WERI-Rb-1 (cell line): ENCODE results near the gene NUDT11.
"Not testable (repeated sequence)": the region's sequence is repeated elsewhere in the genome, so short reads cannot be mapped to it uniquely, and the experiment has no call there.

Experiments
- DNase-seq: peaks from one replicate; pipeline ENCODE4 v3.0.0-alpha.2; 2020
- H3K27ac ChIP-seq: fragments of 250-450 bp; sonication (Bioruptor Pico); 2 replicates; pipeline ENCODE4 v1.5.1; 2020; ENCODE audit warnings: mild to moderate bottlenecking, moderate library complexity
- H3K27me3 ChIP-seq: fragments of 250-450 bp; sonication (Bioruptor Pico); 2 replicates; pipeline ENCODE4 v1.5.1; 2021; ENCODE audit warnings: mild to moderate bottlenecking, low read depth, moderate library complexity; ENCODE audit not compliant: insufficient read depth, severe bottlenecking
- H3K36me3 ChIP-seq: fragments of 250-450 bp; sonication (Bioruptor Pico); 2 replicates; pipeline ENCODE4 v1.5.1; 2020; ENCODE audit warnings: mild to moderate bottlenecking, moderate library complexity
- H3K4me3 ChIP-seq: 2 replicates; pipeline ENCODE4 v1.5.1; 2011; ENCODE audit warnings: low read depth, mild to moderate bottlenecking, control low read depth, low read length
- H3K9me3 ChIP-seq: fragments of 250-450 bp; sonication (Bioruptor Pico); 2 replicates; pipeline ENCODE4 v1.5.1; 2021; ENCODE audit warnings: mild to moderate bottlenecking, moderate library complexity; ENCODE audit not compliant: severe bottlenecking
- CTCF ChIP-seq: IDR thresholded peaks from 2 replicates; pipeline ENCODE4 v1.5.1; 2011; ENCODE audit warnings: low read depth, mild to moderate bottlenecking, control low read depth, inconsistent platforms, low read length

The NUDT11 gene

GRCh38 chrX:51496501-51497291 lies at the start of gene NUDT11:
NUDT11 (minus strand) TSS chrX:51496592; CDS start chrX:51496444, 148 bp downstream.
- no peak for DNase-seq
- Histone ChIP-seq H3K4me3 (no peak within 1 kb of the TSS), H3K27ac (no peak within 1 kb of the TSS), H3K27me3 (peaks cover 34% of the 10 kb centered on the region), H3K9me3 (peaks cover 7% of the 10 kb centered on the region), H3K36me3 (no peaks in the 10 kb centered on the region)
- TF ChIP-seq CTCF, result no peak

- Histone ChIP-seq H3K27me3 (peaks cover 11% of the 10 kb centered on the region), H3K36me3 (no peaks in the 10 kb centered on the region), H3K4me3 (no peak overlapping the region), H3K27ac (no peak overlapping the region), H3K9me3 (no peaks in the 10 kb centered on the region)
- no peak for TF ChIP-seq CTCF
- DNase-seq, result no peak
Observed at GRCh38 chrX:51520393-51520792, 24.0 kb upstream of the NUDT11 start.

GRCh38 chrX:51519131-51519530 lies 22.7 kb upstream of the NUDT11 start:
- not testable (repeated sequence) for H3K27me3 ChIP-seq, H3K27ac ChIP-seq, H3K4me3 ChIP-seq, DNase-seq, H3K36me3 ChIP-seq, H3K9me3 ChIP-seq

GRCh38 chrX:51507551-51507950 lies 11.2 kb upstream of the NUDT11 start:
- no peaks in the 10 kb centered on the region for H3K9me3 ChIP-seq
- TF ChIP-seq CTCF, result no peak
- H3K27me3 ChIP-seq, result peaks cover 19% of the 10 kb centered on the region
- no peak overlapping the region for H3K4me3 ChIP-seq
- no peak overlapping the region for H3K27ac ChIP-seq
- no peak for DNase-seq
- no peaks in the 10 kb centered on the region for H3K36me3 ChIP-seq

GRCh38 chrX:51495701-51496488 lies 497 bp downstream of the NUDT11 start:
- not testable (repeated sequence) for H3K4me3 ChIP-seq, DNase-seq

GRCh38 chrX:51494409-51494808 lies 2.0 kb downstream of the NUDT11 start:
- Histone ChIP-seq H3K27ac (no peak overlapping the region), H3K4me3 (no peak overlapping the region), H3K36me3 (no peaks in the 10 kb centered on the region), H3K27me3 (peaks cover 31% of the 10 kb centered on the region), H3K9me3 (peaks cover 7% of the 10 kb centered on the region)
- no peak for DNase-seq
- no peak for TF ChIP-seq CTCF

More at GRCh38 chrX:51495701-51496488, 497 bp downstream of the NUDT11 start:
- peaks cover 34% of the 10 kb centered on the region for H3K27me3 ChIP-seq
- H3K27ac ChIP-seq, H3K36me3 ChIP-seq, H3K9me3 ChIP-seq: not testable (repeated sequence)
